ENCODE results near the gene NRL. TPM values are rescaled to one million over a fixed set of nuclear protein-coding genes. Genes with fewer than 3 reads are reported as not detected.
A peak's percentile ranks its signal among the peaks of the same experiment; 100 is the strongest.

The NRL gene
- total and polyA plus RNA-seq, 9 of the 15 experiments (the other 6 are each of a cell fraction or from before 2014, with no cell fraction given) = 0.07 to 2.7 (median 1.4) TPM; not detected in 1

DNA sequence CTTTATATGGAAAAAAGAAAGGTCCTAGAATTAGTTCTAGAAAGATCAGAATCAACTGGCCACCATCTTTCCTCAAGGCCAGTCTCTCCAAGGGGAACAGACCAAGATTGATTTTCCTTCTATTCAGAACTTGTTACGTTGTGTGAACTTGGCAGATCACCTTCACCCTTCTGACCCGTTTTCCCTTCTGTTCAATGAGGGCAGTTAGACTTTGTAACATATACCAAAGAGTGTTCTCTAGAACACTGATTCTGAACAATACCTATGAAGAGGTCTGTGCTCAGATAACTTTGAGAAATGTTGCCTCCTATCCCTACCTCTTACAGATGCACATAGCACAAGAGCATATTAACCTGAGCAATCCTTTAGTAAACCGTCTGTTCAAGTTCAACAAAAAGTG lies 31.3 kb downstream of the NRL start (continued):
- no peak for TF ChIP-seq THRB (CRISPR knock-in tag; conservative IDR thresholded peaks at IDR 0.05)
- TF ChIP-seq, protein P1, sequence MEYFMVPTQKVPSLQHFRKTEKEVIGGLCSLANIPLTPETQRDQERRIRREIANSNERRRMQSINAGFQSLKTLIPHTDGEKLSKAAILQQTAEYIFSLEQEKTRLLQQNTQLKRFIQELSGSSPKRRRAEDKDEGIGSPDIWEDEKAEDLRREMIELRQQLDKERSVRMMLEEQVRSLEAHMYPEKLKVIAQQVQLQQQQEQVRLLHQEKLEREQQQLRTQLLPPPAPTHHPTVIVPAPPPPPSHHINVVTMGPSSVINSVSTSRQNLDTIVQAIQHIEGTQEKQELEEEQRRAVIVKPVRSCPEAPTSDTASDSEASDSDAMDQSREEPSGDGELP (CRISPR knock-in tag; IDR thresholded peaks at IDR 0.05; ENCODE audit: borderline replicate concordance) = no peak
- TF ChIP-seq U2AF1 (optimal IDR thresholded peaks at IDR 0.05; ENCODE audit: low read depth, low read length) = no peak
- no peak for TF ChIP-seq NUFIP1 (IDR thresholded peaks at IDR 0.05; ENCODE audit: partially characterized antibody)
- no peak for TF ChIP-seq BACH1 (tag; IDR thresholded peaks at IDR 0.05)
- no peak for TF ChIP-seq PML (IDR thresholded peaks at IDR 0.05; ENCODE audit: low read length)

- Histone ChIP-seq H3K4me2 (ENCODE audit: insufficient read depth, low read length) (no peak overlapping the region; the same call in 1 of the 2 replicates), H3K4me1 (replicated peaks in 1 of 2; ENCODE audit: control insufficient read depth in 2 of 2, insufficient read depth in 2 of 2, low read length in 2 of 2) (peaks cover 18 to 28% of the 10 kb centered on the region in 2 experiments), H3K9me1 (ENCODE audit: control insufficient read depth, insufficient read depth, low read length) (no peaks in the 10 kb centered on the region), H4K20me1 (replicated peaks; ENCODE audit: control insufficient read depth, insufficient read depth, low read length) (no peaks in the 10 kb centered on the region), H3K4me3 (no peak overlapping the region), H3K9ac (ENCODE audit: insufficient read depth in 1 of 2, low read depth in 2 of 2, low read length in 2 of 2) (peak overlapping the region; percentile 53 to 79; a peak in 2 of 4 replicates), H3K9me3 (replicated peaks; ENCODE audit: control insufficient read depth, insufficient read depth, low read depth, low read length) (no peaks in the 10 kb centered on the region), H3K27me3 (ENCODE audit: control insufficient read depth in 2 of 2, insufficient read depth in 2 of 2, low read length in 2 of 2) (no peaks in the 10 kb centered on the region), H2AFZ (ENCODE audit: low read depth, low read length) (peak overlapping the region; percentile 81), H3K79me2 (ENCODE audit: control insufficient read depth, insufficient read depth, low read length) (no peaks in the 10 kb centered on the region), H3K27ac (ENCODE audit: extremely low read depth, low read depth, low read length) (no peak overlapping the region), H3K36me3 (ENCODE audit: control insufficient read depth, insufficient read depth, low read length) (no peaks in the 10 kb centered on the region)
- BruUV-seq (replicated peaks) = no TSS peak
- DNase-seq (ENCODE audit: extremely low read depth in 1 of 4, low spot score in 3 of 4) = no peak
- ChIA-PET POLR2A (interaction anchor here (1.1 to 5.5 kb wide), 4 partner anchors 12 to 32 kb away, joined by 4 to 40 read pairs (median 5); partner anchors contain the start of genes DCAF11, NRL and PCK2), CTCF (ENCODE audit: low intra/inter-chr PET ratio) (interaction anchor here (0.6 kb wide), 1 partner anchor 494 kb away, joined by 3 read pairs; no protein-coding TSS in a partner anchor)
- 63% methylated on average over 3 of the region's 5 CpGs for WGBS (ENCODE audit: insufficient coverage, low coverage, missing lambda C conversion rate)
- in situ Hi-C loops (cut with MboI) (no loop called here), intact Hi-C loops (cut with micrococcal nuclease) (no loop called here)
- no peak for FAIRE-seq
- ATAC-seq = no peak
- TF ChIP-seq ZNF699 (CRISPR knock-in tag; IDR thresholded peaks at IDR 0.05; ENCODE audit: insufficient replicate concordance) (no peak), PRMT5 (CRISPR knock-in tag; IDR thresholded peaks at IDR 0.05) (no peak), ZNF263 (CRISPR knock-in tag; IDR thresholded peaks at IDR 0.05; ENCODE audit: borderline replicate concordance) (no peak), PHTF2 (CRISPR knock-in tag; IDR thresholded peaks at IDR 0.05) (no peak), IRF2 (CRISPR knock-in tag; IDR thresholded peaks at IDR 0.05) (no peak), RBM34 (IDR thresholded peaks at IDR 0.05; ENCODE audit: borderline replicate concordance, insufficient read depth, low read length) (no peak), DMBX1 (CRISPR knock-in tag; IDR thresholded peaks at IDR 0.05; ENCODE audit: borderline replicate concordance) (no peak), SAFB2 (IDR thresholded peaks at IDR 0.05; ENCODE audit: borderline replicate concordance, low read depth, low read length, severe bottlenecking) (no peak), RBM15 (IDR thresholded peaks at IDR 0.05; ENCODE audit: insufficient read depth, low read length) (no peak), SP2 (IDR thresholded peaks at IDR 0.05; ENCODE audit: extremely low read depth, low read depth, low read length, poor library complexity, severe bottlenecking) (no peak)
- TF ChIP-seq, protein P2, sequence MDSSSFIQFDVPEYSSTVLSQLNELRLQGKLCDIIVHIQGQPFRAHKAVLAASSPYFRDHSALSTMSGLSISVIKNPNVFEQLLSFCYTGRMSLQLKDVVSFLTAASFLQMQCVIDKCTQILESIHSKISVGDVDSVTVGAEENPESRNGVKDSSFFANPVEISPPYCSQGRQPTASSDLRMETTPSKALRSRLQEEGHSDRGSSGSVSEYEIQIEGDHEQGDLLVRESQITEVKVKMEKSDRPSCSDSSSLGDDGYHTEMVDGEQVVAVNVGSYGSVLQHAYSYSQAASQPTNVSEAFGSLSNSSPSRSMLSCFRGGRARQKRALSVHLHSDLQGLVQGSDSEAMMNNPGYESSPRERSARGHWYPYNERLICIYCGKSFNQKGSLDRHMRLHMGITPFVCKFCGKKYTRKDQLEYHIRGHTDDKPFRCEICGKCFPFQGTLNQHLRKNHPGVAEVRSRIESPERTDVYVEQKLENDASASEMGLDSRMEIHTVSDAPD (CRISPR knock-in tag; IDR thresholded peaks at IDR 0.05) = no peak
Observed at GRCh38 chr14:24082411-24083080, 32.2 kb downstream of the NRL start.
